SK-N-MC (cell line): Measurements from ENCODE around the gene SLC9A3.

ENCODE experiments used
- DNase-seq: peaks from one replicate; pipeline ENCODE4 v3.0.0-alpha.2; 2011; ENCODE audit warnings: low read depth, low spot score
- H3K27ac ChIP-seq: fragments of 200-600 bp; sonication (generic); 2 replicates; pipeline ENCODE4 v1.5.1; 2016; ENCODE audit warnings: mixed run types
- H3K36me3 ChIP-seq: fragments of 200-600 bp; sonication (generic); 2 replicates; pipeline ENCODE4 v1.6.1; 2017; ENCODE audit warnings: antibody characterized with exemption, low read length, mixed read lengths; ENCODE audit not compliant: insufficient read depth
- H3K4me3 ChIP-seq: fragments of 200-600 bp; sonication (generic); 2 replicates; pipeline ENCODE4 v1.5.1; 2016
- H3K9ac ChIP-seq: fragments of 200-600 bp; sonication (generic); 2 replicates; pipeline ENCODE4 v1.8.0; 2017; ENCODE audit warnings: mixed run types, mixed read lengths; ENCODE audit not compliant: insufficient read length
- H3K9me3 ChIP-seq: fragments of 200-600 bp; sonication (generic); 2 replicates; pipeline ENCODE4 v1.6.1; 2017; ENCODE audit warnings: low read depth, mild to moderate bottlenecking, antibody characterized with exemption, low read length, moderate library complexity, mixed read lengths
- EZH2 ChIP-seq: fragments of 200-600 bp; sonication (generic); IDR thresholded peaks from one replicate; pipeline ENCODE4 v1.6.1; 2017; ENCODE audit warnings: antibody characterized with exemption
- FOXP2 ChIP-seq: optimal IDR thresholded peaks from 2 replicates; pipeline ENCODE3; 2011; ENCODE audit warnings: mild to moderate bottlenecking, moderate library complexity; ENCODE audit not compliant: insufficient read depth; ENCODE audit errors: extremely low read length, control extremely low read depth
- POLR2AphosphoS5 ChIP-seq: IDR thresholded peaks from 2 replicates; pipeline ENCODE4 v1.6.1; 2012; ENCODE audit warnings: mild to moderate bottlenecking, low read depth, low read length, borderline replicate concordance

Gene SLC9A3

GRCh38 chr5:500491-500890 is 23.8 kb downstream of the SLC9A3 start:
- no peaks in the 10 kb centered on the region for H3K9me3 ChIP-seq
- H3K36me3 ChIP-seq = no peaks in the 10 kb centered on the region
- H3K4me3 ChIP-seq = no peak overlapping the region
- H3K27ac ChIP-seq = no peak overlapping the region
- no peak overlapping the region for H3K9ac ChIP-seq
- no peak for TF ChIP-seq EZH2
- TF ChIP-seq FOXP2 = no peak
- no peak for TF ChIP-seq POLR2AphosphoS5
- no peak for DNase-seq

DNA sequence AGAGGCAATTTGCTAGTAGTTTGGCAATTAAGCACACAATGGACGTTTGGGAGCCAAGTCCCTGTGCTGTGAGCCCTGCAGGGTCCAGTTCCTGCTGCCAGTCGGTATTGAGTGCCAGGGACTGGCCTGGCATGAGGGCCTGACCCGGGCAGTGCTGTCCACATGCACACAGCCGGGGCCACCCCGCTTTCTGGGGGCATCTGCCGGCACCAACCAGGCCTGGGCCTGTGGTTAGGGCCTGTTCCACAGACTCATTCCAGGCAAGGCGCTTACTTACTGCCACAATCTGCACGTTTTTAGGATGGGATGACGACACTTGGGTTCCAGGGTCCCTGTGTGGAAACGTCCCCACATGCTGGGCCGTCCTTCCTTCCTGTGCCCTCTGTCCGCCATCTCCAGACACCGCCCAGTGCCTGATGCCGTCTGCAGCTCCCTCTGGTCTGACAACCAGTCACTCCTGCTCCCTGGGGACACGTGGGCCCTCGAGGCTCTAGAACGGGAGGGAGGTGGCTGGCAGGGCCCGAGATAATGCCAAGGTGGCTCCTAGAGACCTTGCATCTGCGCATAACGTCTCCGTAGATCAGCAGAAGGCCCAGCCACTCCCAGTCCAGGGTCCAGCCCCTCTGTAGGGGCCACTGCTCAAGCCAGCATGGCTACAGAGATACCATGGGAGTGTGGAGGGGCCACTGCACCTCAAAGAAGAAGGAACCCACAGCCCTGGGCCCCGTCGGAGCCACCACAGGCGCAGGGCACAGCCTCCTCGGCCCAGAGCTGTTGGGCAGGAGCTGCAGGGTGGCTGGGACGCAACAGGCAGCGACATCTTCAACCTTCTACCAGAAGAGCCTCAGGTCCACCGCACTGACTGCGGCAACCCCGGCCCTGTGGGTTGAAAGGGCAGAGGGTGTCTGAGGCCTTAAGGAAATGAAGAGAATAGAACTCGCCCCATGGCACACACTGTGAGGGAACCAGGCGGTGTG is 24.7 kb downstream of the SLC9A3 start:
- no peak overlapping the region for H3K4me3 ChIP-seq
- no peak for TF ChIP-seq FOXP2
- no peak for TF ChIP-seq EZH2
- TF ChIP-seq POLR2AphosphoS5 = no peak
- H3K9me3 ChIP-seq = no peaks in the 10 kb centered on the region
- H3K9ac ChIP-seq = no peak overlapping the region
- no peak overlapping the region for H3K27ac ChIP-seq
- H3K36me3 ChIP-seq = no peaks in the 10 kb centered on the region
- DNase-seq = no peak

DNA sequence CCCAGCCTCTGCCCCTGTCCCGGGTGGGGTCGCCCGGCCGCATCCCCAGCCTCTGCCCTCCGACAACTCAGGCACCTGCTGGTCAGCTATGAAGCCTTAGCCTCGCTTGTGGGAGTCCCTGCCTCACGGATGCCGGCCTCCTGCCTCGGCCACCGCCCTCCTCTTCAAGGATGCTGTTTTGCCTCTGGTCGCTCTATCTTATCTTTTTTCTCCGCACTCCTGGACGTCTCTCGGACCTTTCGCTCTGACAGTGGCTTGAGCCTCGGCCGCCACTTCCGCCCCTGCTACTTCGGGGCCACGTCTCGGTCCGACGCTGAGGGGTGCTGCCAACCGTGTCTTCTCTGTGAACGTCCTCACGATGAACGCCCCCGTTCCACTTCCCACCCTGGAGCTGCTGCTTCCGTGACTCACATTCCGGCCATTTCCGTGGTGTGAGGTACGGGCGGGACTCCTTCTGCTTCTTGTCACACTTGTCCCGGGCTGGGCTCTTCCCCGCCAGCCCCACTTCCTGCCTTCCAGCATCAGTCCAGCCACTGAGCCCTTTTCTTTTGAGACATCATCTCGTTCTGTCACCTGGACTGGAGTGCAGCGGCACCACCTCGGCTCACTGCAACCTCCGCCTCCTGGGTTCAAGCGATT is 26.3 kb downstream of the SLC9A3 start:
- Histone ChIP-seq H3K4me3 (no peak overlapping the region), H3K36me3 (no peaks in the 10 kb centered on the region), H3K27ac (no peak overlapping the region), H3K9ac (no peak overlapping the region), H3K9me3 (no peaks in the 10 kb centered on the region)
- TF ChIP-seq FOXP2 (no peak), EZH2 (no peak), POLR2AphosphoS5 (no peak)
- no peak for DNase-seq

GRCh38 chr5:497090-497700 is 27.1 kb downstream of the SLC9A3 start:
- Histone ChIP-seq H3K4me3 (no peak overlapping the region), H3K27ac (no peak overlapping the region), H3K9me3 (no peaks in the 10 kb centered on the region), H3K9ac (no peak overlapping the region), H3K36me3 (no peaks in the 10 kb centered on the region)
- no peak for DNase-seq
- TF ChIP-seq FOXP2 (no peak), EZH2 (no peak), POLR2AphosphoS5 (no peak)

- Histone ChIP-seq H3K27ac (no peak overlapping the region), H3K4me3 (no peak overlapping the region), H3K9ac (no peak overlapping the region), H3K36me3 (no peaks in the 10 kb centered on the region), H3K9me3 (no peaks in the 10 kb centered on the region)
- DNase-seq = no peak
- no peak for TF ChIP-seq EZH2
- no peak for TF ChIP-seq FOXP2
- no peak for TF ChIP-seq POLR2AphosphoS5
Observed at GRCh38 chr5:496028-496427, 28.2 kb downstream of the SLC9A3 start.

GRCh38 chr5:494667-495255 is 29.5 kb downstream of the SLC9A3 start:
- H3K27ac ChIP-seq = no peak overlapping the region
- H3K4me3 ChIP-seq = no peak overlapping the region
- H3K9me3 ChIP-seq = no peaks in the 10 kb centered on the region
- no peak for TF ChIP-seq POLR2AphosphoS5
- no peak for TF ChIP-seq EZH2
- TF ChIP-seq FOXP2 = no peak
- H3K36me3 ChIP-seq = no peaks in the 10 kb centered on the region
- no peak overlapping the region for H3K9ac ChIP-seq
- no peak for DNase-seq

- no peak overlapping the region for H3K27ac ChIP-seq
- H3K9ac ChIP-seq = no peak overlapping the region
- TF ChIP-seq EZH2 (no peak), FOXP2 (no peak), POLR2AphosphoS5 (no peak)
- H3K4me3 ChIP-seq = no peak overlapping the region
- H3K36me3 ChIP-seq = no peaks in the 10 kb centered on the region
- H3K9me3 ChIP-seq = no peaks in the 10 kb centered on the region
- no peak for DNase-seq
Observed at GRCh38 chr5:493758-494157, 30.5 kb downstream of the SLC9A3 start.

- Histone ChIP-seq H3K9ac (no peak overlapping the region), H3K4me3 (no peak overlapping the region), H3K36me3 (no peaks in the 10 kb centered on the region), H3K27ac (no peak overlapping the region), H3K9me3 (no peaks in the 10 kb centered on the region)
- no peak for TF ChIP-seq EZH2
- TF ChIP-seq POLR2AphosphoS5 = no peak
- TF ChIP-seq FOXP2 = no peak
- no peak for DNase-seq
Observed at GRCh38 chr5:493119-493701, 31.0 kb downstream of the SLC9A3 start.
